Osteoblast (primary cell): ENCODE data around the gene ZNF771. TPM values are rescaled to one million over a fixed set of nuclear protein-coding genes. Genes with fewer than 3 reads are reported as not detected.

Experiments
- DNase-seq: peaks from one replicate; pipeline ENCODE4 v3.0.0; 2011; ENCODE audit warnings: low spot score, mixed read lengths; ENCODE audit not compliant: insufficient read length; ENCODE audit errors: missing footprints
- H2AFZ ChIP-seq: 2 replicates; pipeline ENCODE4 v1.6.0; 2011; ENCODE audit warnings: mild to moderate bottlenecking, low read length
- H3K27ac ChIP-seq: 2 replicates; pipeline ENCODE4 v1.5.1; 2011; ENCODE audit warnings: mild to moderate bottlenecking, low read depth, low read length, moderate library complexity
- H3K27me3 ChIP-seq: 2 replicates; pipeline ENCODE4 v1.6.0; 2012; ENCODE audit warnings: mild to moderate bottlenecking, control low read depth, inconsistent platforms, low read length, moderate library complexity; ENCODE audit not compliant: insufficient read depth
- H3K36me3 ChIP-seq: 2 replicates; pipeline ENCODE4 v1.5.1; 2011; ENCODE audit warnings: mild to moderate bottlenecking, low read length, control low read depth, moderate library complexity; ENCODE audit not compliant: insufficient read depth
- H3K4me1 ChIP-seq: 2 replicates; pipeline ENCODE4 v1.5.1; 2011; ENCODE audit warnings: mild to moderate bottlenecking, low read length, control low read depth, moderate library complexity; ENCODE audit not compliant: insufficient read depth
- H3K4me2 ChIP-seq: 2 replicates; pipeline ENCODE4 v1.6.0; 2011; ENCODE audit warnings: mild to moderate bottlenecking, low read length; ENCODE audit not compliant: insufficient read depth
- H3K4me3 ChIP-seq: fragments of 200-600 bp; sonication (generic); 3 replicates; pipeline ENCODE4 v1.5.1; 2012; ENCODE audit warnings: mild to moderate bottlenecking, low read length, inconsistent platforms; ENCODE audit not compliant: insufficient read depth
- H3K79me2 ChIP-seq: 2 replicates; pipeline ENCODE4 v1.6.0; 2012; ENCODE audit warnings: mild to moderate bottlenecking, low read length, control low read depth, inconsistent platforms; ENCODE audit not compliant: insufficient read depth
- H3K9me3 ChIP-seq: 2 replicates; pipeline ENCODE4 v1.5.1; 2011; ENCODE audit warnings: low read depth, low read length, control low read depth
- H4K20me1 ChIP-seq: 2 replicates; pipeline ENCODE4 v1.6.0; 2012; ENCODE audit warnings: mild to moderate bottlenecking, low read length, control low read depth; ENCODE audit not compliant: insufficient read depth
- total RNA-seq: library from RNA; depleted of rRNA; stranded (reverse); fragments of >200 nt; gene quantifications from 2 replicates; pipeline ENCODE4 v1.2.3, GENCODE V29; 2012
- TF ChIP-seq, protein P1 (sequence below): IDR thresholded peaks from 2 replicates; pipeline ENCODE4 v1.5.1; 2011; ENCODE audit warnings: mild to moderate bottlenecking, low read depth, low read length, moderate library complexity; ENCODE audit errors: extremely low read depth

ZNF771 gene
- total RNA-seq, 1 donor = 14.8 TPM

DNA sequence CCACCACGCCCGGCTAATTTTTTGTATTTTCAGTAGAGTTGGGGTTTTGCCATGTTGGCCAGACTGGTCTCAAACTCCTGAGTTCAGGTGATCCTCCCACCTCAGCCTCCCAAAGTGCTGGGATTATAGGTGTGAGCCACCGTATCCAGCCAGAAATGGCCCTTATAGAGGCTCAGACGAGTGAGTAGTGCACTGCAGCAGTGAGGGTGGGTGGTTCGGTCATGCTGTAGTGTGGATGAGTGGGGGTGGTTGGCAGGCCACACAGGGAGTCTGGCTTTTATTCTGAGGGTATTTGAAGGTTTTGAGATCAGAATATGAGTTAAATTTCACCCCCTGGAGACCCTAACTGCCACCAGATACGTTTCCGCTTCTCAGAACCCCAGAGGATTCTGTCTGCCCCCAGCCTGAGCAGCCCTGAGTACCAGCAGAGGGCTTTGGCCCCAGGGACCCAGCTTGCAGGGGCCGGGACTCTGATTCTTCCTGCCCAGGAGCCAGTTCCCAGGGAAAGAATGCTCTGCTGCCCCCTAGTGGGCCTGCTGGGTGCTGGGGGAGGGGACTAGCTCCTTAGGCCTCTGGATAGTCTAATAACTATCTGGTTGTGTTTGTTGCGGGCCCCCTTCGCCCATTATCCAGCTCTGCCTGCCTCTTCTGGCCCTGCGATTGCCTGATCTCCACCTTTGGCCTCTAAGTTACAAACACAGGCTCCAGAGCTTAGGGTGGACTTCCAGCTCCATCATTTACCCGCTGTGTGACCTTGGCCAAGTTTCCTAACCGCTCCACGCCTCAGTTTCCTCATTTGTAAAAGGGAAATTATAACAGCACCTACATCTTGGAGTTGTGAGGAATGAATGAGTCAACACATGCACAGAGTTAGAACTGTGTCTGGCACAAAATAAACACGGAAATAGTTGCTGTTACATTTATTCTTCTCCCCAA is 2.0 kb downstream of the ZNF771 start:
- peak; percentile 98 for DNase-seq
- no peaks in the 10 kb centered on the region for H3K27me3 ChIP-seq
- H4K20me1 ChIP-seq = peaks cover 6% of the 10 kb centered on the region
- peak overlapping the region; percentile 53 for H3K4me3 ChIP-seq
- peaks cover 24% of the 10 kb centered on the region for H3K36me3 ChIP-seq
- no peaks in the 10 kb centered on the region for H3K9me3 ChIP-seq
- H3K4me1 ChIP-seq = peaks cover 20% of the 10 kb centered on the region
- H3K4me2 ChIP-seq = peak overlapping the region; percentile 62
- H3K27ac ChIP-seq = no peak overlapping the region
- H3K79me2 ChIP-seq = peaks cover 31% of the 10 kb centered on the region
- no peak overlapping the region for H2AFZ ChIP-seq
- TF ChIP-seq, protein P1, sequence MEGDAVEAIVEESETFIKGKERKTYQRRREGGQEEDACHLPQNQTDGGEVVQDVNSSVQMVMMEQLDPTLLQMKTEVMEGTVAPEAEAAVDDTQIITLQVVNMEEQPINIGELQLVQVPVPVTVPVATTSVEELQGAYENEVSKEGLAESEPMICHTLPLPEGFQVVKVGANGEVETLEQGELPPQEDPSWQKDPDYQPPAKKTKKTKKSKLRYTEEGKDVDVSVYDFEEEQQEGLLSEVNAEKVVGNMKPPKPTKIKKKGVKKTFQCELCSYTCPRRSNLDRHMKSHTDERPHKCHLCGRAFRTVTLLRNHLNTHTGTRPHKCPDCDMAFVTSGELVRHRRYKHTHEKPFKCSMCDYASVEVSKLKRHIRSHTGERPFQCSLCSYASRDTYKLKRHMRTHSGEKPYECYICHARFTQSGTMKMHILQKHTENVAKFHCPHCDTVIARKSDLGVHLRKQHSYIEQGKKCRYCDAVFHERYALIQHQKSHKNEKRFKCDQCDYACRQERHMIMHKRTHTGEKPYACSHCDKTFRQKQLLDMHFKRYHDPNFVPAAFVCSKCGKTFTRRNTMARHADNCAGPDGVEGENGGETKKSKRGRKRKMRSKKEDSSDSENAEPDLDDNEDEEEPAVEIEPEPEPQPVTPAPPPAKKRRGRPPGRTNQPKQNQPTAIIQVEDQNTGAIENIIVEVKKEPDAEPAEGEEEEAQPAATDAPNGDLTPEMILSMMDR = peak; percentile 99

DNA sequence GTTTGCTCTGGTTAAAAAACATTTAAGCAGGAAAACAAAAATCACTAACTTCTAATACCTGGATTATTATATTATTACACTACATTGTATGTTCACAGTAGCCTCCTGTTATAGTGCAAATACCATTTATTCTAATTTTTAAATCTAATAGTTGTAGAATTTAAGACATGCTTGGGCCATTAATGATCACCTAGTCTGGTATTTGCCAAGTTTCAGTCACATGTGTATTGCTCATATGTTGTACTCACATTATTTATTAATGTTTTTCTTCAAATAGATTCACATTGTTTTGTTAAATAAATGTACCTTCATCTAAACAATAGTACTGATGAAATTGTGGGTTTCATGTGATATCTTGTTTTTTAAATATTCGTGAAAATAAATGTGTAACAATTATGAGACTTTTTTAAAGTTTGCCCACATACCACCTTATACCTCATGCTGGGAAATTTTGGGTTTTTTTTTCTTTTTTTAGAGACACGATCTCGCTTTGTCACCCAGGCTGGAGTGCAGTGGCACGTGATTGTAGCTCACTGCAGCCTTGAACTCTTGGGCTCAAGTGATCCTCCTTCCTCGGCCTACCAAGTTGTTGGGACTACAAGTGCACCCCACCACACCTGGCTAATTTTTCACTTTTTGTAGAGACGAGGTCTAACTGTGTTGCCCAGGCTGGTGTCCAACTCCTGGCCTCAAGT is 5.9 kb downstream of the ZNF771 start:
- Histone ChIP-seq H3K79me2 (peaks cover 31% of the 10 kb centered on the region), H3K27me3 (no peaks in the 10 kb centered on the region), H3K4me2 (no peak overlapping the region), H3K36me3 (peaks cover 28% of the 10 kb centered on the region), H3K4me3 (no peak overlapping the region), H3K4me1 (peaks cover 15% of the 10 kb centered on the region), H3K9me3 (no peaks in the 10 kb centered on the region), H3K27ac (no peak overlapping the region), H2AFZ (no peak overlapping the region), H4K20me1 (peaks cover 9% of the 10 kb centered on the region)
- TF ChIP-seq, protein P1 = no peak
- peak; percentile 19 for DNase-seq

DNA sequence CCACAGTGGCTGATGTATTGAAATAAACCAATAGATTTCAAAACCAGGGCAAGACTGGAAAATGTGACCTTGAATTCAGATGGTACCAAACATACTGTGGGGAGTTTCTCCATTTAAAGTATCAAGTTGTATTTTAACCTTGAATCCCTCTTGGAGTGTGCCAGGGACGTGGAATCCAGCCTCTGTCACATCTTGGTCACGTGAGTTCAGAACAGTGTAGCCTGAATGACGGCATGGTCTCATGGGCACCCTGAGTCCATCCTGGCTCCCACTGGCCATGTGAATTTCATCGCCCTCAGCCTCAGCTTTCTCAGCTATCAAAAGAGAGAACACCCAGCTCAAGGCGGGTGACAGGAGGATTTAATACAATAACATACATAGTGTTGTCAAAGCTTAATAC is 6.8 kb downstream of the ZNF771 start:
- H2AFZ ChIP-seq = no peak overlapping the region
- H3K4me2 ChIP-seq = no peak overlapping the region
- no peak overlapping the region for H3K27ac ChIP-seq
- H3K9me3 ChIP-seq = no peaks in the 10 kb centered on the region
- TF ChIP-seq, protein P1 = no peak
- DNase-seq = no peak
- H3K79me2 ChIP-seq = peaks cover 28% of the 10 kb centered on the region
- peaks cover 28% of the 10 kb centered on the region for H3K36me3 ChIP-seq
- H3K27me3 ChIP-seq = no peaks in the 10 kb centered on the region
- H3K4me3 ChIP-seq = no peak overlapping the region
- peaks cover 7% of the 10 kb centered on the region for H3K4me1 ChIP-seq
- H4K20me1 ChIP-seq = peaks cover 14% of the 10 kb centered on the region

DNA sequence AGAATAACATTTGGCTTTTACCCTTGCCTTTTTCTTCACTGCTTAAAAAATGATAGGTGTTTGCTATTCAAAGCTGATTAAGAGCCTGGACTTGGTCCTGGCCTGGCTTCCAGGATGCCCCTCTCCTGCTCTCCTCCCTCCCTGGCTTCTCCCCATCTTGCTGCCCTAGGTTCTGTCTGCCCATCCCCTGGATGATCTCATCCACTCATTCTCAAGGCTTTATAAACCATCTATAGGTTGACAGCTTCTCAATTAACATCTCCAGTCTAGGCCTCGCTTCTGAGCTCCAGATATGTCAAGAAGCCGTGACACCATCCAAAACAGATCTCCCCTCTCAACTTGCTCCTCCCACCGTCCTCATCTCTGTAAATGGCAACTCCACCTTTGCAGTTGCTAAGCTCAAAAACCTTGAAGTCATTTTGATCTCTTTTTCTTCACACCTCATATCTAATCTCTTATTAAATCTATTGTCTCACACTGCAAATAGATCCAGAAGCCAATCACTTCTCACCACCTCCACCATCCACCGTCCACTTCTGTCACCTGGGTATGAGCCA is 8.7 kb downstream of the ZNF771 start:
- no peak overlapping the region for H3K4me2 ChIP-seq

More for the DNA sequence above, 8.7 kb downstream of the ZNF771 start:
- TF ChIP-seq, protein P1 = no peak
- Histone ChIP-seq H2AFZ (no peak overlapping the region), H3K79me2 (peaks cover 18% of the 10 kb centered on the region), H4K20me1 (peaks cover 14% of the 10 kb centered on the region), H3K27ac (no peak overlapping the region), H3K4me1 (no peaks in the 10 kb centered on the region), H3K36me3 (peaks cover 27% of the 10 kb centered on the region), H3K9me3 (no peaks in the 10 kb centered on the region), H3K27me3 (no peaks in the 10 kb centered on the region), H3K4me3 (no peak overlapping the region)
- peak; percentile 51 for DNase-seq
